HEK293 (cell line): Measurements from ENCODE around the gene THUMPD1.

ENCODE experiments used
- CTCF ChIA-PET: fragments of 350-600 bp; formaldehyde crosslinking; extraction: SDS; loops from one replicate; lab custom pipeline; 2021; ENCODE audit warnings: antibody characterized with exemption; lab: Yijun Ruan, JAX
- POLR2A ChIA-PET: fragments of 300-600 bp; formaldehyde crosslinking; extraction: SDS; loops from one replicate; lab custom pipeline; 2020; ENCODE audit warnings: antibody characterized with exemption, inconsistent platforms; lab: Yijun Ruan, JAX
- H3K27ac ChIP-seq: fragments of 200-500 bp; sonication (Bioruptor generic); 2 replicates; pipeline ENCODE4 v1.5.1; 2014; ENCODE audit warnings: low read depth, low read length, control low read depth, inconsistent platforms; ENCODE audit errors: extremely low read depth
- H3K36me3 ChIP-seq, 2 experiments: fragments of 200-500 bp in 1 of 2; sonication (Bioruptor generic) in 1 of 2; 1 replicate in 1 of 2; 2 replicates in 1 of 2; pipeline ENCODE4 v1.5.1; 2014 to 2017; ENCODE audit warnings: inconsistent platforms in 2 of 2, low read length in 2 of 2; ENCODE audit not compliant: control insufficient read depth in 2 of 2, insufficient read depth in 1 of 2
- H3K4me1 ChIP-seq: fragments of 200-500 bp; sonication (Bioruptor generic); 2 replicates; pipeline ENCODE4 v1.5.1; 2014; ENCODE audit warnings: mild to moderate bottlenecking, low read length, inconsistent platforms; ENCODE audit not compliant: control insufficient read depth, insufficient read depth
- H3K4me3 ChIP-seq: 2 replicates; pipeline ENCODE4 v1.5.1; 2011; ENCODE audit warnings: low read depth, mild to moderate bottlenecking, control low read depth, low read length, moderate library complexity
- H3K9me3 ChIP-seq: fragments of 200-500 bp; sonication (Bioruptor generic); 2 replicates; pipeline ENCODE4 v1.5.1; 2014; ENCODE audit warnings: low read depth, low read length, inconsistent platforms; ENCODE audit not compliant: control insufficient read depth, insufficient read depth
- BCL11A ChIP-seq: fragments of 450-650 bp; formaldehyde crosslinking; IDR thresholded peaks from 2 replicates; pipeline ENCODE4 v1.5.1; 2016; ENCODE audit warnings: low read depth, missing biosample characterization, missing genetic modification characterization
- FEZF1 ChIP-seq: fragments of 450-650 bp; formaldehyde crosslinking; IDR thresholded peaks from 2 replicates; pipeline ENCODE4 v1.5.1; 2016; ENCODE audit warnings: missing biosample characterization, missing genetic modification characterization
- KLF8 ChIP-seq: fragments of 450-650 bp; formaldehyde crosslinking; IDR thresholded peaks from 2 replicates; pipeline ENCODE4 v1.5.1; 2016; ENCODE audit warnings: missing biosample characterization, missing genetic modification characterization
- SALL2 ChIP-seq: fragments of 450-650 bp; formaldehyde crosslinking; IDR thresholded peaks from 2 replicates; pipeline ENCODE4 v1.5.0; 2017; ENCODE audit warnings: missing biosample characterization, mild to moderate bottlenecking, missing genetic modification characterization, borderline replicate concordance
- YY1 ChIP-seq: fragments of 450-650 bp; formaldehyde crosslinking; IDR thresholded peaks from 2 replicates; pipeline ENCODE4 v1.5.1; 2018; ENCODE audit warnings: missing biosample characterization, missing genetic modification characterization
- ZNF138 ChIP-seq: fragments of 450-650 bp; formaldehyde crosslinking; IDR thresholded peaks from 2 replicates; pipeline ENCODE4 v1.5.1; 2016; ENCODE audit warnings: missing biosample characterization, missing genetic modification characterization, borderline replicate concordance
- ZNF140 ChIP-seq: fragments of 450-650 bp; formaldehyde crosslinking; IDR thresholded peaks from 2 replicates; pipeline ENCODE4 v1.5.1; 2016; ENCODE audit warnings: missing biosample characterization, missing genetic modification characterization
- ZNF23 ChIP-seq: fragments of 450-650 bp; formaldehyde crosslinking; IDR thresholded peaks from 2 replicates; pipeline ENCODE4 v1.5.1; 2016; ENCODE audit warnings: missing biosample characterization, missing genetic modification characterization, borderline replicate concordance
- ZNF274 ChIP-seq, 2 experiments: fragments of 200-500 bp in 1 of 2; fragments of 450-650 bp in 1 of 2; sonication (Bioruptor generic) in 1 of 2; formaldehyde crosslinking in 1 of 2; IDR thresholded peaks; 2 replicates each; pipeline versions ENCODE4 v1.5.1 to v1.6.1; 2014 to 2016; ENCODE audit warnings: borderline replicate concordance in 1 of 2, inconsistent platforms in 1 of 2, low read length in 1 of 2, missing biosample characterization in 1 of 2, missing genetic modification characterization in 1 of 2
- ZNF529 ChIP-seq: fragments of 450-650 bp; formaldehyde crosslinking; IDR thresholded peaks from 2 replicates; pipeline ENCODE4 v1.5.1; 2017; ENCODE audit warnings: missing genetic modification characterization, missing biosample characterization; ENCODE audit not compliant: insufficient replicate concordance
- ZNF544 ChIP-seq: fragments of 450-650 bp; formaldehyde crosslinking; IDR thresholded peaks from 2 replicates; pipeline ENCODE4 v1.5.0; 2017; ENCODE audit warnings: missing biosample characterization, missing genetic modification characterization
- ZNF558 ChIP-seq: fragments of 450-650 bp; formaldehyde crosslinking; IDR thresholded peaks from 2 replicates; pipeline ENCODE4 v1.5.1; 2016; ENCODE audit warnings: missing biosample characterization, missing genetic modification characterization
- ZNF596 ChIP-seq: fragments of 450-650 bp; IDR thresholded peaks from 2 replicates; pipeline ENCODE4 v1.5.0; 2018; ENCODE audit warnings: missing biosample characterization, mild to moderate bottlenecking, missing genetic modification characterization, moderate library complexity
- ZNF624 ChIP-seq: fragments of 450-650 bp; formaldehyde crosslinking; IDR thresholded peaks from 2 replicates; pipeline ENCODE4 v1.5.1; 2017; ENCODE audit warnings: missing biosample characterization, missing genetic modification characterization
- TF ChIP-seq, protein P1 (sequence below): fragments of 450-650 bp; formaldehyde crosslinking; IDR thresholded peaks from 2 replicates; pipeline ENCODE4 v1.5.1; 2017; ENCODE audit warnings: missing biosample characterization, missing genetic modification characterization
- TF ChIP-seq, protein P2 (sequence below): fragments of 450-650 bp; formaldehyde crosslinking; conservative IDR thresholded peaks from 2 replicates; pipeline ENCODE4 v1.5.1; 2016; ENCODE audit warnings: low read depth, missing biosample characterization, missing genetic modification characterization
- TF ChIP-seq, protein P3 (sequence below): fragments of 450-650 bp; formaldehyde crosslinking; IDR thresholded peaks from 2 replicates; pipeline ENCODE4 v1.5.0; 2017; ENCODE audit warnings: missing biosample characterization, missing genetic modification characterization, borderline replicate concordance
- TF ChIP-seq, protein P4 (sequence below): fragments of 450-650 bp; formaldehyde crosslinking; IDR thresholded peaks from 2 replicates; pipeline ENCODE4 v1.5.1; 2016; ENCODE audit warnings: missing biosample characterization, missing genetic modification characterization

Gene THUMPD1

DNA sequence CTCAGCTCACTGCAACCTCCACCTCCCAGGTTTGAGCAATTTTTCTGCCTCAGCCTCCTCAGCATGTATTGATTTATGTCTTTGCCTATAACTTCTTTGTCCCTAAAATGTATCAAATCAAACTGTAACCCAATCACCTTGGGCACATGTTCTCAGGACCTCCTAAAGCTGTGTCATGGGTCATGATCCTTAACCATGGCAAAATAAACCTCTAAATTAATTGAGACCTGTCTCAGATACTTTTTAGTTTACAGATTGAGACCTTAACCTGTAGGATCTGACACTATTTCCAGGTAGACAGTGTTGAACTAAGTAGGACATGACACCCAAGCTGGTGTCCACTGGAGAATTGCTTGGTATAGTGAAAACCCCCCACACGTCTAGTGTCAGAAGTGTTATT is 19.6 kb upstream of the THUMPD1 start:
- Histone ChIP-seq H3K4me3 (no peak overlapping the region), H3K9me3 (no peaks in the 10 kb centered on the region), H3K36me3 (no peaks in the 10 kb centered on the region), H3K4me1 (no peaks in the 10 kb centered on the region), H3K27ac (no peak overlapping the region)
- TF ChIP-seq, protein P1, sequence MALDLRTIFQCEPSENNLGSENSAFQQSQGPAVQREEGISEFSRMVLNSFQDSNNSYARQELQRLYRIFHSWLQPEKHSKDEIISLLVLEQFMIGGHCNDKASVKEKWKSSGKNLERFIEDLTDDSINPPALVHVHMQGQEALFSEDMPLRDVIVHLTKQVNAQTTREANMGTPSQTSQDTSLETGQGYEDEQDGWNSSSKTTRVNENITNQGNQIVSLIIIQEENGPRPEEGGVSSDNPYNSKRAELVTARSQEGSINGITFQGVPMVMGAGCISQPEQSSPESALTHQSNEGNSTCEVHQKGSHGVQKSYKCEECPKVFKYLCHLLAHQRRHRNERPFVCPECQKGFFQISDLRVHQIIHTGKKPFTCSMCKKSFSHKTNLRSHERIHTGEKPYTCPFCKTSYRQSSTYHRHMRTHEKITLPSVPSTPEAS (tag by site-specific recombination) = no peak
- no peak for TF ChIP-seq YY1 (tag by site-specific recombination)
- TF ChIP-seq ZNF529 (tag by site-specific recombination) = no peak
- no peak for TF ChIP-seq ZNF558 (tag by site-specific recombination)
- TF ChIP-seq BCL11A (tag by site-specific recombination) = no peak
- TF ChIP-seq, protein P2, sequence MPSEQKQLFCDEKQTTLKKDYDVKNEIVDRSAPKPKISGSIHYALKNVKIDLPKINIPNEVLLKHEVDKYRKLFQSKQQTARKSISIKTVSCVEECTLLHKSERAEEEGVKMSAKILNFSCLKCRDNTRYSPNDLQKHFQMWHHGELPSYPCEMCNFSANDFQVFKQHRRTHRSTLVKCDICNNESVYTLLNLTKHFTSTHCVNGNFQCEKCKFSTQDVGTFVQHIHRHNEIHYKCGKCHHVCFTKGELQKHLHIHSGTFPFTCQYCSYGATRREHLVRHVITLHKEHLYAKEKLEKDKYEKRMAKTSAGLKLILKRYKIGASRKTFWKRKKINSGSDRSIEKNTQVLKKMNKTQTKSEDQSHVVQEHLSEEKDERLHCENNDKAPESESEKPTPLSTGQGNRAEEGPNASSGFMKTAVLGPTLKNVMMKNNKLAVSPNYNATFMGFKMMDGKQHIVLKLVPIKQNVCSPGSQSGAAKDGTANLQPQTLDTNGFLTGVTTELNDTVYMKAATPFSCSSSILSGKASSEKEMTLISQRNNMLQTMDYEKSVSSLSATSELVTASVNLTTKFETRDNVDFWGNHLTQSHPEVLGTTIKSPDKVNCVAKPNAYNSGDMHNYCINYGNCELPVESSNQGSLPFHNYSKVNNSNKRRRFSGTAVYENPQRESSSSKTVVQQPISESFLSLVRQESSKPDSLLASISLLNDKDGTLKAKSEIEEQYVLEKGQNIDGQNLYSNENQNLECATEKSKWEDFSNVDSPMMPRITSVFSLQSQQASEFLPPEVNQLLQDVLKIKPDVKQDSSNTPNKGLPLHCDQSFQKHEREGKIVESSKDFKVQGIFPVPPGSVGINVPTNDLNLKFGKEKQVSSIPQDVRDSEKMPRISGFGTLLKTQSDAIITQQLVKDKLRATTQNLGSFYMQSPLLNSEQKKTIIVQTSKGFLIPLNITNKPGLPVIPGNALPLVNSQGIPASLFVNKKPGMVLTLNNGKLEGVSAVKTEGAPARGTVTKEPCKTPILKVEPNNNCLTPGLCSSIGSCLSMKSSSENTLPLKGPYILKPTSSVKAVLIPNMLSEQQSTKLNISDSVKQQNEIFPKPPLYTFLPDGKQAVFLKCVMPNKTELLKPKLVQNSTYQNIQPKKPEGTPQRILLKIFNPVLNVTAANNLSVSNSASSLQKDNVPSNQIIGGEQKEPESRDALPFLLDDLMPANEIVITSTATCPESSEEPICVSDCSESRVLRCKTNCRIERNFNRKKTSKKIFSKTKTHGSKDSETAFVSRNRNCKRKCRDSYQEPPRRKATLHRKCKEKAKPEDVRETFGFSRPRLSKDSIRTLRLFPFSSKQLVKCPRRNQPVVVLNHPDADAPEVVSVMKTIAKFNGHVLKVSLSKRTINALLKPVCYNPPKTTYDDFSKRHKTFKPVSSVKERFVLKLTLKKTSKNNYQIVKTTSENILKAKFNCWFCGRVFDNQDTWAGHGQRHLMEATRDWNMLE = no peak
- TF ChIP-seq ZNF23 (tag by site-specific recombination) = no peak
- TF ChIP-seq, protein P3, sequence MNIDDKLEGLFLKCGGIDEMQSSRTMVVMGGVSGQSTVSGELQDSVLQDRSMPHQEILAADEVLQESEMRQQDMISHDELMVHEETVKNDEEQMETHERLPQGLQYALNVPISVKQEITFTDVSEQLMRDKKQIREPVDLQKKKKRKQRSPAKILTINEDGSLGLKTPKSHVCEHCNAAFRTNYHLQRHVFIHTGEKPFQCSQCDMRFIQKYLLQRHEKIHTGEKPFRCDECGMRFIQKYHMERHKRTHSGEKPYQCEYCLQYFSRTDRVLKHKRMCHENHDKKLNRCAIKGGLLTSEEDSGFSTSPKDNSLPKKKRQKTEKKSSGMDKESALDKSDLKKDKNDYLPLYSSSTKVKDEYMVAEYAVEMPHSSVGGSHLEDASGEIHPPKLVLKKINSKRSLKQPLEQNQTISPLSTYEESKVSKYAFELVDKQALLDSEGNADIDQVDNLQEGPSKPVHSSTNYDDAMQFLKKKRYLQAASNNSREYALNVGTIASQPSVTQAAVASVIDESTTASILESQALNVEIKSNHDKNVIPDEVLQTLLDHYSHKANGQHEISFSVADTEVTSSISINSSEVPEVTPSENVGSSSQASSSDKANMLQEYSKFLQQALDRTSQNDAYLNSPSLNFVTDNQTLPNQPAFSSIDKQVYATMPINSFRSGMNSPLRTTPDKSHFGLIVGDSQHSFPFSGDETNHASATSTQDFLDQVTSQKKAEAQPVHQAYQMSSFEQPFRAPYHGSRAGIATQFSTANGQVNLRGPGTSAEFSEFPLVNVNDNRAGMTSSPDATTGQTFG (tag by site-specific recombination) = no peak
- TF ChIP-seq SALL2 (tag by site-specific recombination) = no peak
- TF ChIP-seq FEZF1 (tag by site-specific recombination) = no peak
- TF ChIP-seq ZNF274 (IDR thresholded peaks at IDR 0.05; ENCODE audit: low read length) = no peak
- no peak for TF ChIP-seq ZNF274 (tag by site-specific recombination; IDR thresholded peaks at IDR 0.05; ENCODE audit: borderline replicate concordance)
- no peak for TF ChIP-seq ZNF140 (tag by site-specific recombination)
- no peak for TF ChIP-seq ZNF624 (tag by site-specific recombination)
- no peak for TF ChIP-seq ZNF544 (tag by site-specific recombination)
- no peak for TF ChIP-seq KLF8 (tag by site-specific recombination)
- ChIA-PET POLR2A (no interaction called here), CTCF (no interaction called here)

DNA sequence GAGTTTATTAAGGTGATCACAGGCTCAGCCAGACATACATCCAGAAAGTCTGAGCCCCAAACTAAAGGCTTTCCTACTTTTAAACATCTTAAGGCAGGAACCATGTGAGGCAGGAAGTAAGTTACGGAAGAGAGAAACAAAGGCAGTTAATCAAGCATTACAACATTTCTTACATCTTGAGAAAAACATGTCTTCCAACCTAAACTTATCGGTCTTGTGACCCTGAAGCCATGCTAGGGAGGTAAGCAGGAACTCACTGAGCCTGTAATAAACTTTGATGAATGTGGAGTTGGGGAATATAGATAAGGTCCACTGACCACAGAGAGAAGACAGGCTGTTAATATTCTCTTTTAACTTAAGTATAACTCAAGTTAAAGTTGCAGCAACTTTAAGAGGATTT is 18.7 kb upstream of the THUMPD1 start:
- Histone ChIP-seq H3K9me3 (no peaks in the 10 kb centered on the region), H3K27ac (no peak overlapping the region), H3K36me3 (no peaks in the 10 kb centered on the region), H3K4me3 (no peak overlapping the region), H3K4me1 (no peaks in the 10 kb centered on the region)
- POLR2A ChIA-PET = no interaction called here
- CTCF ChIA-PET = no interaction called here
- TF ChIP-seq, protein P4, sequence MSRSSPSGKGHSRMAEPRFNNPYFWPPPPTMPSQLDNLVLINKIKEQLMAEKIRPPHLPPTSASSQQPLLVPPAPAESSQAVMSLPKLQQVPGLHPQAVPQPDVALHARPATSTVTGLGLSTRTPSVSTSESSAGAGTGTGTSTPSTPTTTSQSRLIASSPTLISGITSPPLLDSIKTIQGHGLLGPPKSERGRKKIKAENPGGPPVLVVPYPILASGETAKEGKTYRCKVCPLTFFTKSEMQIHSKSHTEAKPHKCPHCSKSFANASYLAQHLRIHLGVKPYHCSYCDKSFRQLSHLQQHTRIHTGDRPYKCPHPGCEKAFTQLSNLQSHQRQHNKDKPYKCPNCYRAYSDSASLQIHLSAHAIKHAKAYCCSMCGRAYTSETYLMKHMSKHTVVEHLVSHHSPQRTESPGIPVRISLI = no peak
- TF ChIP-seq ZNF596 = no peak
- TF ChIP-seq ZNF138 (tag by site-specific recombination) = no peak
- TF ChIP-seq, all 188 proteins: peak for 0
